Frontal cortex (tissue), 4 donors: Measurements from ENCODE around the gene GNG2. TPM values are rescaled to one million over a fixed set of nuclear protein-coding genes. Genes with fewer than 3 reads are reported as not detected.

Experiments
- DNase-seq, 2 donors: peaks; one replicate each; pipeline ENCODE4 v3.0.0; 2012; ENCODE audit warnings: low spot score in 2 of 2
- FAIRE-seq: peaks from 2 replicates; lab custom pipeline; 2012; peaks lifted over from hg19 to GRCh38; lab: Jason Lieb, UNC
- total RNA-seq: library from RNA; depleted of rRNA; stranded (reverse); fragments of >200 nt; gene quantifications from one replicate; pipeline ENCODE4 v1.2.3, GENCODE V29; 2014
- donor health status: control.
- donor health status: control.
- donor health status: control.

Gene GNG2
- total RNA-seq, 1 donor from 2014 or later: 400 TPM

DNA sequence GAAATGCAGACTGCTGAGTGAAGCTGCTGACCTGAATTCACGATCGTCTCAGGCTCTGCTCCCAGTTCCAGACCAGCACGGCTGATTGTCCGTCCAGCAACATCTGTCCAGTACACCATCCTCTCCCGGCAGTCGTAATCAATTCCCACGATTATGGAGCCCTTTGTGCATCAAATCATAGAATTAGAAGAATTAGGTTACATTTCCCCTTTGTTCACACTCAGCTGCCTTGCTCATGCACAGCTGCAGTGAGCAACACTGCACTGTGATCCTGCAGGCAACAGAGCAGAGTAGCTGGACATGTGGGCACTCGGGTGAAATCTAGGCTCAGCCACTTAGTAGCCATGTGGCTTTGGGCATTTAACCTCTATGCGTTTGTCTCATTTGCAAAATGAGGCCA lies 151.1 kb downstream of the GNG2 start:
- no peak for DNase-seq
- FAIRE-seq: no peak

DNA sequence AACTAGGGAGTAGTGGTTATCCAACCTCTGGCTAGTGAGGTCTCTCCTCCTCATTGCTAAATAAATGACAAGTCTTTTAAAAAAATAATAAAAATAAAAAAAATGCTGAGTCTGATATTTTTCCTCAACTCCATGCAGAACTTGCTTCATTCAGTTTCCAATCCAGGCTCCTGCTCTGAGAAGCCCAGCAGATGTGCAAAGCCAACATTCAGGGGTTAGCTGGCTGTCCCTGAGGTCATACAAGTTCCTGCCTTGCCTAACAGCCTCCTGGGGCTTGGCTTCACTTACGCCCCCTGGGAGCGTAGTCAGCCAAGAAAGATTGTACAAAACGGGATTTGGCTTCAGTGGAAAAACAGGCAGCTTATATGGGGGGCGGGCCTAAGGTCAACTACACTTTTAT lies 152.2 kb downstream of the GNG2 start:
- FAIRE-seq (no peak), DNase-seq (no peak)

DNA sequence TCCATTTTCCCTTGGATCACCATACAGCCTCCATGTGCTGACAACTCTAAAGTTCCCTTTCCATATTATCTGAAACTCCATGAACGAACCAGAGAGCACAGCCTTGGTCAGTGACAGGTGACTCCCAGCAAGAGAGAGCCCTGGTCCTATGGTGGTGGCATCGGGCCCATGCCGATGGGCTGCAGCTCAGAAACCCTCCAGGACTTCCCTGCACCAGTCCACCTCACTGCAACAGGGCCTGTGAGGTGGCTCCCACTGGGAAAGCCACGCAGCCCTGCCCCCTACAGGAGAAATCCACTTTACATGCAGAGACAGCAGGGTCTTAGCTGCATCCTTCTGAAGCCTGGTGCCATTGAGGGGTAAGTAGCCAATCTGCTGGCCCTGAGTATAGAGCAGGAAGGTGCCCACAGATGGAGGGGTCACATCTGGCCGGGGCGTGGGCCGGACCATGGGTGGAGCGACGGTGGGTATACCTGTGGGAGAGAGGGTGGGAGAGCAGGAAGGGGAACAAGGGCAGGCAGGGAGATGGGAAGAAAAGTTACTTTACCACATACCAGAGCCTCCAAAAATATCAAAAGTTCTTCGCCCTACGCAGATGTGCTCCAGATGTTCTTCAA lies 153.7 kb downstream of the GNG2 start:
- DNase-seq: no peak

DNA sequence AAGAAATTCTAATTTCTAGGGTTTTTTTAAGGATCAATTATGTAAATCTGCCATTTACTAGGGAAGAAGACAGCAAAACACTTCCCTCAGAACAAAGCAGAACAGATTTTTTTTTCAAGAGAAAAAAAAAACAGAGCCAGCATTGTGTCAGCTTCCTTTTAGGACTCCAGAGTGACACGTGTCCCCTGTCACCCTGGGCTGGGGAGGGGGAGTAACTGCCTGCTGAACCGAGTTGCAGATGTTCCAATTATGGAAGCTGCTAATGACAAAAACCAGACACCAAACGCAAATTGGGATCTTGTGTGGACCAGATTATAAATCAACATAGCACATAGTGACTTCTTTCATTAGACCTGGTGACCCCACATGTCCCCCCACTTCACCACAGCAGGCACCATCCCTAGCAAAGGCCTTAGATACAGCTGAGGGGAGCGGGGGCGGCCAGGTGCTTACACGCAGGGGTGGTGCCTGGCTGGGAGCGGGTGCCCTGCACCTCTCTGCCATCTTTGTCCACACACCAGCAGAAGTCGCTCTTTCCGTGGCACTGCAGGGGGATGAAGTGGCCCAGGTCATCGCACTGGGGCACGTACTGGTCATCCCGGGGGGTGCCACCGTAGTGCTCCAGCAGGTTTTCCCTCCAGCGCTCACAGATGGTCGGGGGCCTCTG lies 154.3 kb downstream of the GNG2 start:
- peak in 1 of 2 donors; percentile 24 for DNase-seq

More for the DNA sequence above, 153.7 kb downstream of the GNG2 start:
- no peak for FAIRE-seq

DNA sequence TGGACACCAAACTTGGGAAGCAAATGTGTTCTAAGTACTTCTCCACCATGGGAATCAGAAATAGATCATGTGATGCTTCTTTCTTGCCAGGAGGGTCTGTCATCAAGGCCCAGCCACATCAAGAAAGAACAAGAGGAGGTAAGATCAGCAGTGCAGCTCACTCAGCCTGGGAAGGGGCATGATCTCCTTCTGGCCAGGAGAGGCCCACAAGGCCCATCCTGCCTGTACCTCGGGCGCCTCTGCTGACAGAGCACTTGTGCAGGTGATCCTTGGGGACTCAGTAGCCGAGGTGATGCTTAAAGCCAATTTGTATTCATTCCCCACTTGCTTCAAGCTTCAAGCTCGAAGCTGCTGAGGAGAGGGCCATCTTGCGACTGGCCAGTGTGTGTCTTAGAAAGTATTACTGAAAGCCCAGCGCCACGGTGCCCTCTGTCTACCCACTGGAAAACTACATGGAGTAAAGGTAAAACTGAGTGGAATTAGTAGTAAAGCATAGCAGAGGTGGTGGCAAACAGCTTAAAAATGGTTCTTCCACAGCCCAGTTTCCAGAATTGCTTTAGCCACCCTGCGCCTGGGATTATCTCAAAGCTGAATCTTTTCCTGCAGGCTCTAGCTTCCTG lies 155.1 kb downstream of the GNG2 start:
- no peak for FAIRE-seq
- DNase-seq: no peak

More for the DNA sequence above, 154.3 kb downstream of the GNG2 start:
- peak; percentile 37 for FAIRE-seq

DNA sequence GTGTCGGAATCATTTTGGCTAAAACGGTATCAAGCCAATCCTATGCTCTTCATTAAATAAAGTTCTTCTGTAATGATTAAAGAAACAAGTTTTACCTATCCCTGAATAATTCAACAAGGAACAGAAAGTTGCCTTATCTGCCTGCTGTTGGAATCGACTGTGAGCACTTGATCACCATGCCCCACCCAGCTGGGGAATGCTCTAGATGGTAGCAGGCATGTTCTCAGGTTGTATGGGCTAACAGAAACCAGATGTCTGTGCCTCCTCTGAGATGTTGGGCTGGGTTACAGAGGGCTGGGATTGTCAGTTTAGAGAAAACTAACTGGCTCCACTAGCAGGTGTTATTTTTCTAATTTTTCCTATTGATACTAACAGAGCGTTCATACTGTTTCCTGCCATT lies 157.8 kb downstream of the GNG2 start:
- FAIRE-seq: no peak
- no peak for DNase-seq

DNA sequence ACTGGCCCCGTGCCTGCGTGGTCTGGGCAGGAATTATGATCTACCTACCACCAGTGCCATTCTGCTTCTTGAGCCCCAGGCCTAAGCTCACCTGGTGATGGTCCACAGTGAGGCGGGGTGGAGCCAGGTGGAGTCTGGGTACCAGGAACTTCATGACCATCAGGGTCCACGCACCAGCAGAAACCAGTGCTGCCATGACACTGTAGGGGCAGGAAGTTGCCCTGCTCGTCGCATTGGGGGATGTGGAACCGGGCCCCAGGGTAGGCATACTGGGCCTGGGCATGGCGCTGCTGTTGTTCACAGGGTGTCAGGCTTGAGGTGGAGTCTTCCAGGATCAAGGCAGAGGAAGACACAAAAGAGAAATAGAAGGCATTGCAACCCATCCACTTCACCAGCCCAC lies 158.6 kb downstream of the GNG2 start:
- FAIRE-seq (no peak), DNase-seq (no peak)

Other genes with a start within 250 kb of the GNG2 start
- gene FRMD6, start 208.7 kb upstream of the GNG2 start, total RNA-seq: 13.5 TPM
- gene RTRAF, start 128.9 kb downstream of the GNG2 start, total RNA-seq: 33.0 TPM
- 8.2 TPM for gene NID2, start 208.4 kb downstream of the GNG2 start, total RNA-seq